ENCODE results near the gene ALK.

The ALK gene

DNA sequence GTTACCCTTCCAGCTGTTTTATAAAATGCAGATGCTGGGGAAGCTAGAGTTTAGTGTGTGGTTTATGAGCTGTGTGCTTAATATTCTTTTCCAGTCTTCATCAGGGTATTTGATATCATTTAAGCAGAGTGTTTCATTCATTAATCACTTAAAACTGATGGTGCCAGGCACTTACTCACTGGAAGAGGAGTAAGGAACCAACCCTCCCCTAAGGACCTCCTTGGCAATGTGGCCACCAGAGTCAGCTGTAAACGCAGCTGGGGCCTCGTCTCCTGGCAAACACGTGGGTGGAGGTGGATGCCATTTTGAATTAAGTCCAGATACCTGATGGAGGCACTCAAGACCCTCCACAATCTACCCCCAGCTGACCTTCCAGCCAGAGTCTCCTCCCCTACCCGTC lies 474.5 kb downstream of the ALK start:
- Histone ChIP-seq H3K27ac (ENCODE audit: low read length) (no peak overlapping the region), H3K36me3 (replicated peaks; ENCODE audit: low read depth, low read length) (no peaks in the 10 kb centered on the region), H3K4me2 (ENCODE audit: low read length) (no peak overlapping the region), H4K20me1 (ENCODE audit: insufficient read depth, low read length) (no peaks in the 10 kb centered on the region), H3K27me3 (ENCODE audit: low read depth, low read length) (peaks cover 11% of the 10 kb centered on the region; the same call in 1 of the 2 replicates), H3K9ac (ENCODE audit: low read length) (no peak overlapping the region), H3K4me1 (ENCODE audit: low read length) (no peaks in the 10 kb centered on the region), H2AFZ (ENCODE audit: low read depth, low read length) (no peak overlapping the region), H3K79me2 (ENCODE audit: low read length) (no peaks in the 10 kb centered on the region), H3K9me3 (ENCODE audit: insufficient read depth, low read length) (no peaks in the 10 kb centered on the region), H3K4me3 (ENCODE audit: low read length) (no peak overlapping the region)
- no peak for TF ChIP-seq EZH2phosphoT487 (IDR thresholded peaks at IDR 0.05; ENCODE audit: low read depth)
- TF ChIP-seq, protein P1, sequence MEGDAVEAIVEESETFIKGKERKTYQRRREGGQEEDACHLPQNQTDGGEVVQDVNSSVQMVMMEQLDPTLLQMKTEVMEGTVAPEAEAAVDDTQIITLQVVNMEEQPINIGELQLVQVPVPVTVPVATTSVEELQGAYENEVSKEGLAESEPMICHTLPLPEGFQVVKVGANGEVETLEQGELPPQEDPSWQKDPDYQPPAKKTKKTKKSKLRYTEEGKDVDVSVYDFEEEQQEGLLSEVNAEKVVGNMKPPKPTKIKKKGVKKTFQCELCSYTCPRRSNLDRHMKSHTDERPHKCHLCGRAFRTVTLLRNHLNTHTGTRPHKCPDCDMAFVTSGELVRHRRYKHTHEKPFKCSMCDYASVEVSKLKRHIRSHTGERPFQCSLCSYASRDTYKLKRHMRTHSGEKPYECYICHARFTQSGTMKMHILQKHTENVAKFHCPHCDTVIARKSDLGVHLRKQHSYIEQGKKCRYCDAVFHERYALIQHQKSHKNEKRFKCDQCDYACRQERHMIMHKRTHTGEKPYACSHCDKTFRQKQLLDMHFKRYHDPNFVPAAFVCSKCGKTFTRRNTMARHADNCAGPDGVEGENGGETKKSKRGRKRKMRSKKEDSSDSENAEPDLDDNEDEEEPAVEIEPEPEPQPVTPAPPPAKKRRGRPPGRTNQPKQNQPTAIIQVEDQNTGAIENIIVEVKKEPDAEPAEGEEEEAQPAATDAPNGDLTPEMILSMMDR (IDR thresholded peaks at IDR 0.05; ENCODE audit: low read depth, low read length), result no peak

DNA sequence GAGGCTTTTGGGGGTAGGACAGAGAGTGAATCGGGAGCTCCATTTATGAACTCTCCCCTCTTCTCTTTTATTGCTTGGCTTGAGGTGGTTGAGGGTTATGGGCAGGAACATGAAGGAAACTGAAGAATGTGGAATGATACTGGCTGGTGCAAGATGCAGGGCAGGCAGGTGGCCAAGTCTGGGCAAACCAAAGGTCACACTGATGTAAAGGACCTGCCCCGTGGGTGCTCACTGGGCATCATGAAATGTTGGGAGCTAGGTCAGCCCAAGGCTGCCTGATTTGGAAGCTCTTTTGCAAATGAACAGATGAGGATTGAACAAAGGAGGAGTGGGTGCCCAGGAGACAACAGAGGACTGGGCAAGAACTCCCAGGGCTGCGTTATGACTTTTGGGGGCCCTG lies 477.2 kb downstream of the ALK start:
- Histone ChIP-seq H3K27ac (ENCODE audit: low read length) (no peak overlapping the region), H3K4me2 (ENCODE audit: low read length) (no peak overlapping the region), H4K20me1 (ENCODE audit: insufficient read depth, low read length) (no peaks in the 10 kb centered on the region), H3K9me3 (ENCODE audit: insufficient read depth, low read length) (no peaks in the 10 kb centered on the region), H3K36me3 (replicated peaks; ENCODE audit: low read depth, low read length) (no peaks in the 10 kb centered on the region), H3K4me3 (ENCODE audit: low read length) (no peak overlapping the region), H3K79me2 (ENCODE audit: low read length) (no peaks in the 10 kb centered on the region), H3K4me1 (ENCODE audit: low read length) (no peaks in the 10 kb centered on the region), H3K9ac (ENCODE audit: low read length) (no peak overlapping the region), H3K27me3 (ENCODE audit: low read depth, low read length) (0 out of 2 replicates have a peak, but pooled peaks cover 5% of the 10 kb centered on the region), H2AFZ (ENCODE audit: low read depth, low read length) (no peak overlapping the region)
- TF ChIP-seq EZH2phosphoT487 (IDR thresholded peaks at IDR 0.05; ENCODE audit: low read depth), result no peak
- TF ChIP-seq, protein P1 (IDR thresholded peaks at IDR 0.05; ENCODE audit: low read depth, low read length), result no peak

DNA sequence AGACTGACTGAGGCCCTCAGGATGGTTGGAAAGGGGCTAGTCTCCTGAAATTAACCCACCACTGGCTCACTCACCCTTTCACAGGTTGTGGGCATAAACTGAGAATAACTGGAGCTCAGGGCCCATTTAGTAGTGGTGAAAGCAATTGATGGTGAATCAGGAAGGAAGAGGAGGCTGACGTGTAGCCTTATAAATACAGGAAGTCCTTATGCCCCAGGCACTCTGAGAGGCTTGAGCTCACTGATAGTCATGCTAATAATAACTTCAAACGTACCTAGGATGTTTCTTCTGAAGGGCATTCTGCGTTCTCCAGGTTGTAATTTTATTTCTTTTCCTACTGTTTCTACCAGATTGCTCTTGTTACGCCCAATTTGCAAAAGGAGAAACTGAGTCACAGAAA lies 477.8 kb downstream of the ALK start:
- H3K4me1 ChIP-seq (ENCODE audit: low read length), result no peaks in the 10 kb centered on the region
- no peak overlapping the region for H2AFZ ChIP-seq (ENCODE audit: low read depth, low read length)
- no peak for TF ChIP-seq EZH2phosphoT487 (IDR thresholded peaks at IDR 0.05; ENCODE audit: low read depth)
- TF ChIP-seq, protein P1 (IDR thresholded peaks at IDR 0.05; ENCODE audit: low read depth, low read length), result no peak
- H3K4me2 ChIP-seq (ENCODE audit: low read length), result no peak overlapping the region
- H3K4me3 ChIP-seq (ENCODE audit: low read length), result no peak overlapping the region
- no peaks in the 10 kb centered on the region for H3K36me3 ChIP-seq (replicated peaks; ENCODE audit: low read depth, low read length)
- no peak overlapping the region for H3K9ac ChIP-seq (ENCODE audit: low read length)
- no peak overlapping the region for H3K27ac ChIP-seq (ENCODE audit: low read length)
- H4K20me1 ChIP-seq (ENCODE audit: insufficient read depth, low read length), result no peaks in the 10 kb centered on the region
- H3K27me3 ChIP-seq (ENCODE audit: low read depth, low read length), result 0 out of 2 replicates have a peak, but pooled peaks cover 5% of the 10 kb centered on the region
- H3K9me3 ChIP-seq (ENCODE audit: insufficient read depth, low read length), result no peaks in the 10 kb centered on the region
- no peaks in the 10 kb centered on the region for H3K79me2 ChIP-seq (ENCODE audit: low read length)

- H3K79me2 ChIP-seq (ENCODE audit: low read length), result no peaks in the 10 kb centered on the region
- no peak overlapping the region for H3K4me3 ChIP-seq (ENCODE audit: low read length)
- no peak for TF ChIP-seq EZH2phosphoT487 (IDR thresholded peaks at IDR 0.05; ENCODE audit: low read depth)
- TF ChIP-seq, protein P1 (IDR thresholded peaks at IDR 0.05; ENCODE audit: low read depth, low read length), result no peak
- H3K9ac ChIP-seq (ENCODE audit: low read length), result no peak overlapping the region
- H4K20me1 ChIP-seq (ENCODE audit: insufficient read depth, low read length), result no peaks in the 10 kb centered on the region
- no peak overlapping the region for H2AFZ ChIP-seq (ENCODE audit: low read depth, low read length)
- H3K36me3 ChIP-seq (replicated peaks; ENCODE audit: low read depth, low read length), result no peaks in the 10 kb centered on the region
- no peaks in the 10 kb centered on the region for H3K9me3 ChIP-seq (ENCODE audit: insufficient read depth, low read length)
- 0 out of 2 replicates have a peak, but pooled peaks cover 5% of the 10 kb centered on the region for H3K27me3 ChIP-seq (ENCODE audit: low read depth, low read length)
- H3K4me1 ChIP-seq (ENCODE audit: low read length), result no peaks in the 10 kb centered on the region
- H3K27ac ChIP-seq (ENCODE audit: low read length), result no peak overlapping the region
- H3K4me2 ChIP-seq (ENCODE audit: low read length), result no peak overlapping the region
These were observed 478.2 kb downstream of the ALK start for GRCh38 chr2:29443151-29443550.
